HCT116 (cell line): ENCODE results near the gene WDR33. TPM values are rescaled to one million over a fixed set of nuclear protein-coding genes. Genes with fewer than 3 reads are reported as not detected.

Experiments used
- ATAC-seq: fragments of 200-7000 bp; cut with Tn5 transposase; 2 replicates; pipeline ENCODE4 v1.9.1; 2020; ENCODE audit warnings: mild to moderate bottlenecking, moderate library complexity
- BruUV-seq: library from RNA; stranded (reverse); fragments of 400-500 nt; replicated peaks from 2 replicates; lab custom pipeline; 2021; lab: Mats Ljungman, UMichigan
- CTCF ChIA-PET: fragments of 300-600 bp; sonication (Branson Sonifier 250); formaldehyde crosslinking; loops from one replicate; lab custom pipeline; 2021; ENCODE audit warnings: antibody characterized with exemption; lab: Charles Lee
- POLR2A ChIA-PET: fragments of 300-600, 350-600 bp; sonication (Branson Sonifier 250); formaldehyde crosslinking; loops from one replicate; lab custom pipeline; 2021; ENCODE audit warnings: antibody characterized with exemption; lab: Charles Lee
- RAD21 ChIA-PET, 2 experiments: fragments of 300-600 bp; sonication (Branson Sonifier 250); formaldehyde crosslinking; loops; one replicate each; lab custom pipeline; 2023; ENCODE audit warnings: low total read pairs in 2 of 2; ENCODE audit not compliant: uncharacterized antibody in 2 of 2, unreplicated experiment in 2 of 2, low non-redundant PET in 1 of 2; lab: Charles Lee
- DNase-seq: peaks from one replicate; pipeline ENCODE4 v3.0.0-alpha.2; 2010; ENCODE audit warnings: low read depth, low spot score
- H2AFZ ChIP-seq: fragments of 200-600 bp; shearing (Covaris generic), sonication (generic); 2 replicates; pipeline ENCODE4 v1.6.1; 2017; ENCODE audit warnings: low read depth, mixed run types, mixed read lengths, antibody characterized with exemption, low read length; ENCODE audit not compliant: poor library complexity, severe bottlenecking
- H3K27ac ChIP-seq: 2 replicates; pipeline ENCODE4 v1.5.1; 2012; ENCODE audit warnings: low read depth, low read length
- H3K27me3 ChIP-seq: fragments of 200-600 bp; sonication (generic); 2 replicates; pipeline ENCODE4 v1.6.1; 2016; ENCODE audit warnings: mixed run types, low read length, mixed read lengths; ENCODE audit not compliant: insufficient read depth
- H3K36me3 ChIP-seq, 2 experiments: fragments of 200-500 bp in 1 of 2; fragments of 200-600 bp in 1 of 2; sonication (Bioruptor generic) in 1 of 2; sonication (generic) in 1 of 2; 2 replicates each; pipeline versions ENCODE4 v1.5.1 to v1.6.1; 2014 to 2016; ENCODE audit warnings: low read length in 2 of 2, inconsistent platforms in 1 of 2, mixed read lengths in 1 of 2, mixed run types in 1 of 2; ENCODE audit not compliant: insufficient read depth in 2 of 2, control insufficient read depth in 1 of 2
- H3K4me1 ChIP-seq, 2 experiments: fragments of 200-600 bp in 1 of 2; sonication (generic) in 1 of 2; 2 replicates each; pipeline versions ENCODE4 v1.5.1 to v1.6.1; 2012 to 2017; ENCODE audit warnings: low read length in 2 of 2, inconsistent platforms in 1 of 2, mild to moderate bottlenecking in 1 of 2, mixed read lengths in 1 of 2, mixed run types in 1 of 2, moderate library complexity in 1 of 2; ENCODE audit not compliant: insufficient read depth in 2 of 2, control insufficient read depth in 1 of 2
- H3K4me2 ChIP-seq: fragments of 200-600 bp; sonication (generic); 2 replicates; pipeline ENCODE4 v1.6.1; 2017; ENCODE audit warnings: mixed run types, low read length, mixed read lengths
- H3K4me3 ChIP-seq, 2 experiments: fragments of 200-600 bp in 1 of 2; sonication (generic) in 1 of 2; replicated peaks in 1 of 2; 2 replicates each; pipeline ENCODE4 v1.5.1; 2011 to 2016; ENCODE audit warnings: low read length in 2 of 2, control low read depth in 1 of 2, low read depth in 1 of 2, mild to moderate bottlenecking in 1 of 2, mixed read lengths in 1 of 2, mixed run types in 1 of 2
- H3K79me2 ChIP-seq: fragments of 200-600 bp; sonication (generic); 2 replicates; pipeline ENCODE4 v1.6.1; 2017; ENCODE audit warnings: mild to moderate bottlenecking, mixed run types, low read length, moderate library complexity, mixed read lengths; ENCODE audit not compliant: insufficient read depth
- H3K9ac ChIP-seq: fragments of 200-600 bp; sonication (generic); 2 replicates; pipeline ENCODE4 v1.6.1; 2016; ENCODE audit warnings: low read length, mixed read lengths
- H3K9me2 ChIP-seq: fragments of 200-600 bp; sonication (generic), shearing (Covaris generic); 2 replicates; pipeline ENCODE4 v1.6.1; 2017; ENCODE audit warnings: mixed run types, mild to moderate bottlenecking, moderate library complexity; ENCODE audit not compliant: insufficient read depth
- H3K9me3 ChIP-seq, 2 experiments: fragments of 200-500 bp in 1 of 2; fragments of 200-600 bp in 1 of 2; sonication (Bioruptor generic) in 1 of 2; sonication (generic) in 1 of 2; 2 replicates each; pipeline ENCODE4 v1.6.1; 2014 to 2017; ENCODE audit warnings: low read length in 2 of 2, mixed read lengths in 2 of 2, inconsistent platforms in 1 of 2, low read depth in 1 of 2, mild to moderate bottlenecking in 1 of 2, mixed run types in 1 of 2, moderate library complexity in 1 of 2; ENCODE audit not compliant: control insufficient read depth in 1 of 2, insufficient read depth in 1 of 2
- H4K20me1 ChIP-seq: fragments of 200-600 bp; sonication (generic), shearing (Covaris generic); 2 replicates; pipeline ENCODE4 v1.6.1; 2017; ENCODE audit warnings: mixed run types, mild to moderate bottlenecking, moderate library complexity; ENCODE audit not compliant: insufficient read depth
- ATF3 ChIP-seq: IDR thresholded peaks from 2 replicates; pipeline ENCODE4 v1.6.1; 2012
- CEBPB ChIP-seq: IDR thresholded peaks from 2 replicates; pipeline ENCODE4 v1.6.1; 2012; ENCODE audit warnings: low read depth
- CTCF ChIP-seq, 3 experiments: fragments of 200-600 bp in 1 of 3; sonication (generic) in 1 of 3; IDR thresholded peaks in 2 of 3; conservative IDR thresholded peaks in 1 of 3; 2 replicates each; pipeline ENCODE4 v1.5.1; 2012 to 2017; ENCODE audit warnings: low read depth in 2 of 3, low read length in 2 of 3, antibody characterized with exemption in 1 of 3, borderline replicate concordance in 1 of 3, control low read depth in 1 of 3, mild to moderate bottlenecking in 1 of 3, mixed read lengths in 1 of 3, mixed run types in 1 of 3, moderate library complexity in 1 of 3; ENCODE audit not compliant: insufficient read depth in 1 of 3
- EGR1 ChIP-seq: IDR thresholded peaks from 2 replicates; pipeline ENCODE4 v1.6.1; 2012; ENCODE audit warnings: low read depth
- EZH2 ChIP-seq: fragments of 200-600 bp; sonication (generic); IDR thresholded peaks from 2 replicates; pipeline ENCODE4 v1.6.1; 2017; ENCODE audit warnings: antibody characterized with exemption, mixed run types
- EZH2phosphoT487 ChIP-seq: fragments of 200-600 bp; IDR thresholded peaks from 2 replicates; pipeline ENCODE4 v1.6.1; 2018; ENCODE audit warnings: antibody characterized with exemption, borderline replicate concordance
- FOSL1 ChIP-seq: IDR thresholded peaks from 2 replicates; pipeline ENCODE4 v1.6.1; 2012; ENCODE audit warnings: low read depth
- MAX ChIP-seq: IDR thresholded peaks from 2 replicates; pipeline ENCODE4 v1.6.1; 2012
- SP1 ChIP-seq: IDR thresholded peaks from 2 replicates; pipeline ENCODE4 v1.6.1; 2012; ENCODE audit warnings: low read depth
- TCF7L2 ChIP-seq: IDR thresholded peaks from 2 replicates; pipeline ENCODE4 v1.7.0; 2011; ENCODE audit warnings: borderline replicate concordance, inconsistent platforms; ENCODE audit not compliant: insufficient read depth, insufficient read length; ENCODE audit errors: extremely low read depth
- YY1 ChIP-seq: IDR thresholded peaks from 2 replicates; pipeline ENCODE4 v1.6.1; 2011; ENCODE audit warnings: low read length, low read depth, moderate library complexity, mild to moderate bottlenecking; ENCODE audit not compliant: insufficient replicate concordance; ENCODE audit errors: extremely low read depth
- ZFX ChIP-seq: fragments of 450-650 bp; IDR thresholded peaks from 2 replicates; pipeline ENCODE4 v1.6.1; 2017
- intact Hi-C: fragments of 100-400 bp; cut with micrococcal nuclease; formaldehyde crosslinking; loops from 2 replicates; pipeline ENCODE4 v1.10.0; 2022
- total RNA-seq: library from RNA; stranded (reverse); gene quantifications from one replicate; pipeline ENCODE4 v1.2.1, GENCODE V29; 2021; ENCODE audit not compliant: unreplicated experiment

WDR33 gene
- total RNA-seq, 1 experiment from 2014 or later: 52.5 TPM

GRCh38 chr2:127654084-127654837 lies 156.7 kb downstream of the WDR33 start:
- CTCF ChIA-PET: interaction anchor here (0.8 kb wide), 1 partner anchor 63 kb away, joined by 4 read pairs; no protein-coding TSS in a partner anchor
- DNase-seq (no peak), ATAC-seq (no peak)
- H3K9me3 ChIP-seq: no peaks in the 10 kb centered on the region
- peaks cover 0 to 4% of the 10 kb centered on the region in 2 experiments; a peak in 1 of 4 replicates for H3K4me1 ChIP-seq
- BruUV-seq: no TSS peak
- H3K27ac ChIP-seq: no peak overlapping the region
- no peaks in the 10 kb centered on the region for H3K27me3 ChIP-seq
- no peaks in the 10 kb centered on the region for H3K79me2 ChIP-seq
- H3K9ac ChIP-seq: no peak overlapping the region
- POLR2A ChIA-PET: no interaction called here
- no peak overlapping the region for H2AFZ ChIP-seq
- no peak overlapping the region for H3K4me3 ChIP-seq
- no peaks in the 10 kb centered on the region for H3K36me3 ChIP-seq
- TF ChIP-seq ATF3 (no peak), ZFX (no peak), CEBPB (no peak), FOSL1 (no peak), EGR1 (no peak), YY1 (no peak), MAX (no peak)
- H4K20me1 ChIP-seq: no peaks in the 10 kb centered on the region
- intact Hi-C loops: no loop called here
- no peaks in the 10 kb centered on the region for H3K9me2 ChIP-seq
- RAD21 ChIA-PET: no interaction called here
- H3K4me2 ChIP-seq: no peak overlapping the region

GRCh38 chr2:127653421-127654083 lies 157.4 kb downstream of the WDR33 start:
- ChIA-PET RAD21 (no interaction called here), CTCF (interaction anchor here (1.5 kb wide), 1 partner anchor 62 kb away, joined by 10 read pairs; no protein-coding TSS in a partner anchor), POLR2A (no interaction called here)
- Histone ChIP-seq H3K27ac (no peak overlapping the region), H3K79me2 (no peaks in the 10 kb centered on the region), H3K4me1 (peaks cover 0 to 8% of the 10 kb centered on the region in 2 experiments; a peak in 1 of 4 replicates), H3K9me3 (no peaks in the 10 kb centered on the region), H3K9me2 (no peaks in the 10 kb centered on the region), H3K4me3 (no peak overlapping the region), H3K9ac (no peak overlapping the region), H3K36me3 (no peaks in the 10 kb centered on the region), H2AFZ (no peak overlapping the region), H3K4me2 (no peak overlapping the region), H4K20me1 (no peaks in the 10 kb centered on the region), H3K27me3 (no peaks in the 10 kb centered on the region)
- no TSS peak for BruUV-seq
- ATAC-seq: no peak
- no peak for DNase-seq
- intact Hi-C loops: no loop called here
- TF ChIP-seq EZH2: no peak
- no peak for TF ChIP-seq TCF7L2
- TF ChIP-seq ATF3: no peak
- no peak for TF ChIP-seq CTCF (IDR thresholded peaks at IDR 0.05 in 2 of 3, conservative IDR thresholded peaks at IDR 0.05 in 1 of 3; ENCODE audit: borderline replicate concordance in 1 of 3, insufficient read depth in 1 of 3, low read depth in 2 of 3, low read length in 2 of 3)
- no peak for TF ChIP-seq ZFX
- TF ChIP-seq SP1: no peak
- TF ChIP-seq EZH2phosphoT487: no peak
